Neutrophil (primary cell): Measurements from ENCODE around the gene CST6.

Experiments used
- H3K27ac ChIP-seq: fragments of 200-600 bp; sonication (generic); 2 replicates; pipeline ENCODE4 v1.5.1; 2016; ENCODE audit warnings: mild to moderate bottlenecking, moderate library complexity
- H3K27me3 ChIP-seq: fragments of 200-600 bp; sonication (generic); 2 replicates; pipeline ENCODE4 v1.6.0; 2016; ENCODE audit warnings: mild to moderate bottlenecking
- H3K36me3 ChIP-seq: fragments of 200-600 bp; sonication (generic); 2 replicates; pipeline ENCODE4 v1.5.1; 2017
- H3K4me1 ChIP-seq, 2 experiments: fragments of 200-600 bp in 1 of 2; sonication (generic) in 1 of 2; 1 replicate in 1 of 2; 2 replicates in 1 of 2; pipeline versions ENCODE4 v1.5.1 to v1.6.1; 2013 to 2016; ENCODE audit warnings: low read depth in 1 of 2, low read length in 1 of 2, mild to moderate bottlenecking in 1 of 2, moderate library complexity in 1 of 2; ENCODE audit not compliant: control insufficient read depth in 1 of 2, insufficient read depth in 1 of 2
- H3K4me3 ChIP-seq, 2 experiments: fragments of 200-600 bp in 1 of 2; sonication (generic) in 1 of 2; 1 replicate in 1 of 2; 2 replicates in 1 of 2; pipeline ENCODE4 v1.5.1; 2013 to 2016; ENCODE audit warnings: low read depth in 1 of 2, low read length in 1 of 2, mild to moderate bottlenecking in 1 of 2, moderate library complexity in 1 of 2
- H3K9me3 ChIP-seq: fragments of 200-600 bp; sonication (generic); 2 replicates; pipeline ENCODE4 v1.5.1; 2016
- CTCF ChIP-seq: fragments of 200-600 bp; sonication (generic); IDR thresholded peaks from 2 replicates; pipeline ENCODE4 v1.5.1; 2016; ENCODE audit warnings: antibody characterized with exemption

CST6 gene

DNA sequence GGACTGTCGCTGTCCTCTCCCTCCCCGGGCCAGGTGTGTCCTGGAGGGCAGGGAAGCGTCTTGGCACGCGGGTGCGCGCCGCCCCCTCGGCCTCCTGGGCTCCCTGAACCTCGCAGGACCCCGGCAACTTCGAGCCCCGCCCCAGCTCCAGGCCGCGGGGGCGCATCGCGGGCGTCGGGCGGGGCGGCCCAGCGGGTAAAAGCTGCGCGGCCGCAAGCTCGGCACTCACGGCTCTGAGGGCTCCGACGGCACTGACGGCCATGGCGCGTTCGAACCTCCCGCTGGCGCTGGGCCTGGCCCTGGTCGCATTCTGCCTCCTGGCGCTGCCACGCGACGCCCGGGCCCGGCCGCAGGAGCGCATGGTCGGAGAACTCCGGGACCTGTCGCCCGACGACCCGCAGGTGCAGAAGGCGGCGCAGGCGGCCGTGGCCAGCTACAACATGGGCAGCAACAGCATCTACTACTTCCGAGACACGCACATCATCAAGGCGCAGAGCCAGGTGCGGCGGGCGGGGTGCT is at the start of gene CST6:
Gene CST6, plus strand, starts transcription at position 224 of the 519 bp plus-strand sequence. Its CDS starts 37 bp downstream, at position 261.
- Histone ChIP-seq H3K4me3 (no peak within 1 kb of the TSS), H3K9me3 (no peaks in the 10 kb centered on the region), H3K4me1 (peaks cover 0 to 9% of the 10 kb centered on the region in 2 experiments), H3K36me3 (no peaks in the 10 kb centered on the region), H3K27me3 (peaks cover 62% of the 10 kb centered on the region), H3K27ac (no peak within 1 kb of the TSS)
- no peak for TF ChIP-seq CTCF

- no peaks in the 10 kb centered on the region for H3K27me3 ChIP-seq
- H3K4me1 ChIP-seq: peaks cover 23 to 29% of the 10 kb centered on the region in 2 experiments
- peak overlapping the region; percentile 92 for H3K27ac ChIP-seq
- H3K9me3 ChIP-seq: no peaks in the 10 kb centered on the region
- peak overlapping the region; percentile 97 to 98 for H3K4me3 ChIP-seq
- peaks cover 34% of the 10 kb centered on the region for H3K36me3 ChIP-seq
- no peak for TF ChIP-seq CTCF
These were observed 49.7 kb upstream of the CST6 start for GRCh38 chr11:65962141-65962564.

GRCh38 chr11:65964906-65965305 is 46.9 kb upstream of the CST6 start:
- no peak overlapping the region for H3K4me3 ChIP-seq
- peaks cover 49% of the 10 kb centered on the region for H3K36me3 ChIP-seq
- peaks cover 42 to 48% of the 10 kb centered on the region in 2 experiments for H3K4me1 ChIP-seq
- H3K27me3 ChIP-seq: no peaks in the 10 kb centered on the region
- no peaks in the 10 kb centered on the region for H3K9me3 ChIP-seq
- no peak overlapping the region for H3K27ac ChIP-seq
- TF ChIP-seq CTCF: no peak

GRCh38 chr11:65965986-65966762 is 45.6 kb upstream of the CST6 start:
- Histone ChIP-seq H3K4me3 (no peak overlapping the region), H3K9me3 (no peaks in the 10 kb centered on the region), H3K4me1 (peaks cover 43 to 50% of the 10 kb centered on the region in 2 experiments), H3K36me3 (peaks cover 49% of the 10 kb centered on the region), H3K27ac (no peak overlapping the region), H3K27me3 (no peaks in the 10 kb centered on the region)
- no peak for TF ChIP-seq CTCF

DNA sequence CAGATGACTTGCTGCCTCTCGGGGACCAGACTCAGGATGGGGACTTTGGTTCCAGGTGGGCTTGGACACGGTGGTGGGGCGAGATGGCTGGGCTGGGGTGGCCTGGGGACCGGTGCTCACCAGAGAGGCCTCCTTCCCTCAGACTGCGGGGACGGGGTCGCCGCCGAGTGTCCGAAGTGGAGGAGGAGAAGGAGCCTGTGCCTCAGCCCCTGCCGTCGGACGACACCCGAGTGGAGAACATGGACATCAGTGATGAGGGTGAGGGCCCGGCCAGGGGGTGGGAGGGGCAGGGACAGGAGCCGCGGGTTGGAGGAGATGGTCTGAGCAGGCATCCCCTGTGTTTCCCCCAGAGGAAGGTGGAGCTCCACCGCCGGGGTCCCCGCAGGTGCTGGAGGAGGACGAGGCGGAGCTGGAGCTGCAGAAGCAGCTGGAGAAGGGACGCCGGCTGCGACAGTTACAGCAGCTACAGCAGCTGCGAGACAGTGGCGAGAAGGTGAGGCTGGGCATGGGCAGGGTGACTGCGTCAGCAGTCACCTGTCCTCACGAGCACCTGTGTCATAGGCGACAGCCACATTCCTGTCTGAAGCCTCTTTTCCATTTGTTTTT is 44.4 kb upstream of the CST6 start:
- TF ChIP-seq CTCF: no peak
- Histone ChIP-seq H3K27ac (no peak overlapping the region), H3K4me3 (no peak overlapping the region), H3K27me3 (no peaks in the 10 kb centered on the region), H3K4me1 (peaks cover 37 to 45% of the 10 kb centered on the region in 2 experiments), H3K36me3 (peaks cover 49% of the 10 kb centered on the region), H3K9me3 (no peaks in the 10 kb centered on the region)
